ENCODE data around the gene GPR158.

- TF ChIP-seq EP300 (IDR thresholded peaks at IDR 0.05; ENCODE audit: borderline replicate concordance), result no peak
- TF ChIP-seq MAX (IDR thresholded peaks at IDR 0.05), result no peak
- TF ChIP-seq ZBTB7A (IDR thresholded peaks at IDR 0.05; ENCODE audit: low read depth), result no peak
- TF ChIP-seq TAF1 (IDR thresholded peaks at IDR 0.05; ENCODE audit: low read depth), result no peak
- TF ChIP-seq REST (IDR thresholded peaks at IDR 0.05; ENCODE audit: low read depth), result no peak
- no peak for TF ChIP-seq YY1 (IDR thresholded peaks at IDR 0.05; ENCODE audit: low read depth)
- no peak for TF ChIP-seq FOXM1 (IDR thresholded peaks at IDR 0.05; ENCODE audit: borderline replicate concordance, low read depth)
- no peak for TF ChIP-seq NFIC (IDR thresholded peaks at IDR 0.05)
- no peak for TF ChIP-seq TCF12 (IDR thresholded peaks at IDR 0.05; ENCODE audit: low read depth)
- no peak for TF ChIP-seq RAD21 (IDR thresholded peaks at IDR 0.05; ENCODE audit: low read depth)
- TF ChIP-seq TEAD4 (IDR thresholded peaks at IDR 0.05), result no peak
Measured at GRCh38 chr10:25453619-25454018, 278.8 kb downstream of the GPR158 start.
